HG02642 (cell line): ENCODE data around the gene FNDC3A.
"Not testable (repeated sequence)": the region's sequence is repeated elsewhere in the genome, so short reads cannot be mapped to it uniquely, and the experiment has no call there.

Source experiments
- ATAC-seq: cut with Tn5 transposase; IDR thresholded peaks from one replicate; pipeline ENCODE4 v1.9.1; 2021; ENCODE audit warnings: mild to moderate bottlenecking; ENCODE audit not compliant: unreplicated experiment, poor library complexity

Gene FNDC3A

DNA sequence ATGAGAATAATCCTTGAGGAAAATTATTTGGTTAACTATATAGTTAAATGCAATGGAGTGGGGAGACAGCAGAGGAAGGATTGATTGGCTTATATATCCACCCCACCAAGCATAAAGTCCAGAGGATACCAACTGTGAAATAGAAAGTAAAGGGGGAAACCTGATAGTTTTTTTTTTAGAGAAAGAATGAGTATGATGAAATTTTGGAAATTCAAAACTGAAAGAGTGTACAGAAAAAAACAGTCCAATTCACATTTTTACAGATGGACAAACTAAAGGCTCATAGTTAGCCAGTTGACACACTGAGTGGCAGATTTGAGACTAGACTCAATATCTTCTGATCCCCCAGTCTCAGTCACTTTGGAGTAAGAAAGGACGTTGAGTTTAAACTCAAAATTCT, 51.1 kb downstream of the FNDC3A start:
- ATAC-seq: no peak

DNA sequence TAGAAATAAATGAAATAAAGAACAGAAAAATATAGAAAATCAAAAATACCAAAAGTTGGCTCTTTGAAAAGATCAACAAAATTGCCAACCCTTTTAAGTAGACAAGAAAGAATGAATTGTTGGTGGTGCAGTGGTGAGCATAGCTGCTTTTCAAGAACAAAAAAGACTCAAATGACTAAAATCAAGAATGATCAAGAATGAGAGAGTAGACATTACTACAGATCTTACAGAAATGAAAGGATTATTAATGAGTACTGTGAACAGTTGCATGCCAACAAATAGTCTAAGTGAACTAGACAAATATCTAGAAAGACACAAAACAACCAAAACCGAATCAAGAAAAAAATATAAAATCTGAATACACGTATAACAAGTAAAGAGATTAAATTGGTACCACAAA, 53.9 kb downstream of the FNDC3A start:
- no peak for ATAC-seq

DNA sequence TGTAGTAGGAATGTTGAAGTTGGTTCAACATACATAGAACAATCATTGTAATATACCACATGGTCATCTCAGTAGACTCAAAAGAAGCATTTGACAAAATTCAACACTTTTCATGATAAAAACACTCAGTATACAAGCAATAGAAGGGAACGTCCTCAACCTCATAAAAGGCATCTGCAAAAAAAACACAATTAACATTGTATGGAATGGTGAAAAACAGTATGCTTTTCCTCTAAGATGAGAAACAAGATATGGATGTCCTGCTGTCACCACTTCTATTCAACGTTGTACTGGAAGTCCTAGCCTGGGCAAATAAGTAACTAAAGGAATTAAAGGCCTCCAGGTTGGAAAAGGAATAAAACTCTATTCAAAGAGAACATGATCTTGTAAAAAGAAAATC, 54.5 kb downstream of the FNDC3A start:
- ATAC-seq: no peak

DNA sequence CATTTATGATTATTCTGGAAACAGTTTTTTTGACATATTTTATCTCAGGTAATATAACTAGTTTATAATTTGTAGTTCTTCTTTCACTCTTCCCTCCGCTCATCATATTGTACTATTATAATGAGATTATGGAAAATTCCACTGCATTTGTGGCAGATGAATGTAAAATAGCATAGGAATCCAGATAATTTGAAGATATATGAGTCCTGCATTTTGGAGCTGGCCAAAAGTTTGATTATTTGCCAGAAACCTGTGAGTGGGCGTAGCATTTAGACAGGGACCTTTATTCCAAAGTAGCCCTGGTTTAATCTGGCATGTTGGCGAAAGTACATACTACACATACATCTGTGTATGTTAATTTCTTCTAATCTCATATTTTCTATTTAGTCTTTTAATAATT, 65.2 kb downstream of the FNDC3A start:
- ATAC-seq: no peak

DNA sequence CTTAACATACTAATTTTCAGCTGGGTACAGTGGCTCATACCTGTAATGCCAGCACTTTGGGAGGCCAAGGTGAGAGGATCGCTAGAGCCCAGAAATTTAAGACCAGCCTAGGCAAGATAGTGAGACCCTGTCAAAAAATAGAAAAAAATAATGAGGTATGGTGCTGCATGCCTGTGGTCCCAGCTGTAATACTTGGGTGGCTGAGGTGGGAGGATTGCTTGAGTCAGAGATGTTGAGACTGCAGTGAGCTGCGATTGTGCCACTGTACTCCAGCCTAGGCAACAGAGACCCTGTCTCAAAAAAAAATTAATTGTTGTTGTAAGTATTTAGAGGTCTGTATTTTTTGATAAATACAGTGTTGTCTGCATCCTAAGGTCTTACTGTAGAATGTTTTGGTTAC, 66.8 kb downstream of the FNDC3A start:
- no peak for ATAC-seq

- no peak for ATAC-seq
Measured at GRCh38 chr13:49044008-49044407, 68.3 kb downstream of the FNDC3A start.

DNA sequence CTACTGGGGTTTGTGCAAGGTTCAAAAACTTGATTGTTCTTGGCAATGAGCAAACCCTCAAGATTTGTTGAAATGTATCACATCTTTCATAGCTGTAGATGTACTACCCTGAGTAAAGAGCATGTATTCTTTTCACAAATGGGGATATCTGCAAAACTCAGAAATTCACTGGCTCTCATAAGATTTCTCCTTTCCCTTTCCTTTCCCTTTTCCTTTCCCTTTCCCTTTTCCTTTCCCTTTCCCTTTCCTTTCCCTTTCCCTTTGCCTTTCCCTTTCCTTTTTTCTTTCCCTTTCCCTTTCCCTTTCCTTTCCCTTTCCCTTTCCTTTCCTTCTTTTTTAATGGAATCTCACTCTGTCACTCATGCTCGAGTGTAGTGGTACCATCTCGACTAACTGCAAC, 69.1 kb downstream of the FNDC3A start:
- no peak for ATAC-seq

DNA sequence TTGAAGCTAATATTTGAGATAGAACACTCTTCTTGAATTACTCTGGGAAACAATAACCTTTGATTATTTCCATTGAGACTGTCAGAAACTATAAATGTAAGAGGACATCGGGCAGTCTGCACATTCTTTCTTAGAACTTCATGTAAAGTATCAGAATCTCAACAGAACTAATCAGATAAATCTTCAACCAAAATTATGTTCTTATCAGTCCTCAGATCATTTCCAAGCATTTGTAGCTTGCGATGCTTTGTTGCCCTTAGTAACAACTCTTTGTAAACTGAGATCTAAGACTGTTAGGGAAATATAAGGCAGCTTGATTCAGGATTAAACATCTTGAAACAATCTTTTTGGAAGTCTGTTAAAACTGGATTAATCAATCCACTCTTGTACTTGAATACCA, 70.3 kb downstream of the FNDC3A start:
- ATAC-seq: no peak

- no peak for ATAC-seq
Measured at GRCh38 chr13:49046519-49046918, 70.8 kb downstream of the FNDC3A start.

- no peak for ATAC-seq
Measured at GRCh38 chr13:49052813-49053212, 77.1 kb downstream of the FNDC3A start.

GRCh38 chr13:49053215-49053614, 77.5 kb downstream of the FNDC3A start:
- ATAC-seq: no peak

- no peak for ATAC-seq
Measured at GRCh38 chr13:49053906-49054305, 78.2 kb downstream of the FNDC3A start.

DNA sequence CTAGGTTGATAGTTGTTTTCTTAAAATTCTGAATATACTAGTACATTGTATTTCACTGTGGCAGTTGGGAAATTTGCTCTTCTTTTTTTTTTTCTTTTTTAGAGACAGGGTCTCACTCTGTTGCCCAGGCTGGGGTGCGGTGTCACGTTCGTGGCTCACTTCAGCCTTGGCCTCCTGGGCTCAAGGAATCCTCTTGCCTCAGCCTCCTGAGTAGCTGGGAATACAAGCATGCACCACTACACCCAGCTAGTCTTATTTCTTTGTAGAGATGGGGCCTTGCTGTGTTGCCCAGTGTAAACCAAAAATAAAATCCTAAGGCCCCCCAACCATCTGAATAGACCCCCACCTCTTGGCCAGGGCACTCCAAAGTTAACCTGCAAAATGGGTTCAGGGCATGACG, 79.3 kb downstream of the FNDC3A start:
- ATAC-seq: no peak

DNA sequence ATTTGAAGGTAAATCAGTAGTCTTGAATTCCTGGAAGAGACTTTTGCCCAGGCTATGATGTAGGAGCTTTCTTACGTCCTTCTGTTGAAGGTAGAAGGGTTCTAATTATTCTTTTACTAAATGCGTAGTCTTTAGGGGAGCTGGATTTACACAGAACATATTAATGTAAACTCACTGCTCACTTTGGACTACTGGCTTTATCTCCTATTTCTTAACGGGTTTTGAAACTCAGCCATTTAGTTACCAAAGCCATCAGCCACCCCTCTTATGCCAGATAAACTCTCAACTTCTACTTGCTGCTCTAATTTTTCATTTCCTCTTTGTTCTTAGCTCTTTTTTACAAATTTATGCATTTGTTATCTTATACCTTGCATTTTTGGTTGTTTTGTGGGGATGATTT, 81.5 kb downstream of the FNDC3A start:
- no peak for ATAC-seq

GRCh38 chr13:49058761-49059160, 83.0 kb downstream of the FNDC3A start:
- no peak for ATAC-seq

DNA sequence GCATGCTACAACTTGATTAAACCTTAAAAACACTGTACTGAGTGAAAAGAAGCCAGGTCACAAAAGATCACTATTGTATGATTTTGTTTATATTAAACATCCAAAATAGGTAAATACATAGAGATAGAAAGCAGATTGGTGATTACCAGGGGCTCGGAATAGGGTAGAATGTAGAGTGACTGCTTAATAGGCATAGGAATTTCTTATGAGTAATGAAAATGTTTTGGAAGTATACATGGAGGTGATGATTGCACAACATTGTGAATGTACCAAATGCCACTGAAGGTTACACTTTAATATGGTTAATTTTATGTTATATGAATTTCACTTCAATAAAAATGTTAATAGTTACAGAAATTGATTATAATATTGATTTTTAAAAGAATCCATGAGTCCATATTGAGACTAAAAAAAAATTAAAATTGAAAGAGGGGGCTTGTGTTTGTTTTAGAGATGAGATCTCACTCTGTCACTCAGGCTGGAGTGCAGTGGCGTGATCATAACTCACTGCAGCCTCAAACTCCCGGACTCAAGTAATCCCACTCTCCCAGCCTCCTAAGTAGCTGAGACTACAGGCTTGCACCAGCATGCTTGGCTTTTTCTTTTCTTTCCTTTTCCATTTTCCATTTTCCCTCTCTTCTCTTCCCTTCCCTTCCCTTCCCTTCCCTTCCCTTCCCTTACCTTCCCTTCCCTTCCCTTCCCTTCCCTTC, 85.1 kb downstream of the FNDC3A start:
- ATAC-seq: no peak

DNA sequence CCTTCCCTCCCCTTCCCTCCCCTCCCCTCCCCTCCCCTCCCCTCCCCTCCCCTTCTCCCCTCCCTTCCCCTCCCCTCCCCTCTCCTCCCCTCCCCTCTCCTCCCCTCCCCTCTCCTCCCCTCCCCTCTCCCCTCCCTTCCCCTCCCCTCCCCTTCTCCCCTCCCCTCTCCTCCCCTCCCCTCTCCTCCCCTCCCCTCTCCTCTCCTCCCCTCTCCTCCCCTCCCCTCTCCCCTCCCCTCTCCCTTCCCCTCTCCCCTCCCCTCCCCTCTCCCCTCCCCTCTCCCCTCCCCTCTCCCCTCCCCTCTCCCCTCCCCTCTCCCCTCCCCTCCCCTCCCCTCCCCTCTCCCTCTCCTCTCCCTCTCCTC, 85.7 kb downstream of the FNDC3A start:
- not testable (repeated sequence) for ATAC-seq

DNA sequence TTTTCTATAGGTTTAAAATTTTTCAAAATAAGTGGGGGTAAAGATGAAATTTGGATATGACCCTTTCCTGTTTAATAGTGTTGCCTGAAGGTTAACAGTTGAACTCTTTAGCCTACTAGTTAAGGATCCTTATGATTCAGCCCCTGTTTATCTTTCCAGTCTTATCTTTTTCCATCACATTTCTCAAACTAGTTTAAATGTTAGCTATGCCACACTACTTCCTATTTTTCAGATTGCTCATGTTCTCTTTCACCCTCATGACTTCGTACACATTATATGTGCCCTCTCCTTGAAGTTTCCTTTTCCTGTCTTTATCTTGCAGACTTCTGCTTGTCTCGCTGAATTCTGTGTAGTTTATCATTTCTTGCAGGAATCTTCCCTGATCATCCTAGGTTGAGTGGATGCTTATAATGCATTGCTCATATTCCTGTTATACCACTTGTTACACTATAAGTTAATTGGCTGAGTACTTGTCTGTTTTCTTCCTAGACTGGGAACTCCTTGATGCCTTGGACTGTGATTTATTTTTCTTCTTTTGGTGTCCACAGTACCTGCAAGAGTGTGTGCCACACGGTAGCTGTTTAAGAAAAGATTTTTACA, 86.7 kb downstream of the FNDC3A start:
- ATAC-seq: no peak

GRCh38 chr13:49063011-49063410, 87.3 kb downstream of the FNDC3A start:
- ATAC-seq: no peak

- no peak for ATAC-seq
Measured at GRCh38 chr13:49063497-49063896, 87.8 kb downstream of the FNDC3A start.

DNA sequence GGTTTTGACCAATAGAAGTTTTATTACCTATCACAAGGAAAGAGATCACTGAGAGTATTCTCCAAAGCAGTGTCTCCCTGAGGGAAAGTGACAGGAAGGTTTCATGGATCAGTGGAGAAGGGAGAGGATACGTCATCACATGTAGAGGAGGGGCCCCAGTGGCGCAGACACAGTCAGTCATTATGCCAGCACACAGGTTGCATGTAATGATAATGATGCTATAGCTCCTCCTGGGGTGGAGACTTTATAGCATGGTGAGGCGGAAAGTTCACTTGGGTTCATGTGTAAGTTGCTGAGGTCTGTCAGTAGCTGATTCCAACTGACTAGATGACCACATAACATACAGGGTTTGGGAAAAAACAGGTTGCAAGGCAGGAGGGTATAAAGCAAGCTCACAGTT, 88.8 kb downstream of the FNDC3A start:
- no peak for ATAC-seq

DNA sequence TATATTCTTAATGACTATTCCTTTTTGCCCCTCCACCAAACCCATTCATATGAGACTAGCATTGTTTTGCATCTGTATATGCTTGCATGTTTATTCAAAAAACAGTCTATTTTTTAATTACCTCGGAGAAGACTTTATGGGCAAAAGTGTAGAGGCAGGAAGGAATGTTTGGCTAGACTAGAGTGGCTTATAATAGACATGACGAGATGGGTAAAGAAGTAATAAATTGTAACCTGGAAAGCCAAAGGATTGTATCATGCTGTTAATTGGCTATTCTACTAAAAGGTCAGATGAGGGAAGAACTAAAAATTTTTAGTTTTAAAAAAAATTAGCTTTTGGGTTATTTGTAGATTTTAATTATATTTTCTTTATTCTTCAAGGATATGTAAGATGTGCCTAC, 91.1 kb downstream of the FNDC3A start:
- no peak for ATAC-seq
